Measurements from ENCODE around the gene RFX3.

DNA sequence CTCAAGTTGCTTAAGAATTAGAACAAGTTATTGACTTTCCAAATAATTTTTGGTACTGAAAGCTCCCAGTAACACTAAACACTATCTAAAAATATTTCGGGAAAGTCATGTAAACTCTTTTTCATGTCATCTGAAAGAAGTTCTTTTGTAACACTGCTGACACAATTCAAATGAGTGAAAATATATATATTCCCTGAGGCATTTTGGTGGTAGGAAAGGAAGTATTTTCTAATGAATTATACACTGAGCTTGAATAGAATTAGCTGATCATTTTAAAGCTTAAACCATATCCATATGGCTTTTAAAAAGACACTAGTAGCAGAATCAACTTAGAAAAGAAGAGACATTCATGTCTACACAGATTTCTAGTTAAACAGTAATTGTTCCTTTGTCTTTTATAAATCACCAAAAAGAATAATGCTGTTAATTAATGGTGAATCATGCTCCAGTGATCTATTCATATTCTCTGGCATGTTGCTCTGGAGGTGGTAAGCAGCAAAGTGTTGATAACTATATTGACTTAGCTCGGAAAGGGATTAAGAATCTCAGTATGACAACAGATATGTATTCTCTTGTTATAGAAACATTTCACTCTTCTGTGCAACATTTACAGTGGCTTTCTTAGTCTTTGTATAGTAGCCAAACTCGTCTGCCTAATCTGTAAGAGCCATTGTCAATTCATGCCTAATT lies 27.4 kb upstream of the RFX3 start:
- TF ChIP-seq, protein P1, sequence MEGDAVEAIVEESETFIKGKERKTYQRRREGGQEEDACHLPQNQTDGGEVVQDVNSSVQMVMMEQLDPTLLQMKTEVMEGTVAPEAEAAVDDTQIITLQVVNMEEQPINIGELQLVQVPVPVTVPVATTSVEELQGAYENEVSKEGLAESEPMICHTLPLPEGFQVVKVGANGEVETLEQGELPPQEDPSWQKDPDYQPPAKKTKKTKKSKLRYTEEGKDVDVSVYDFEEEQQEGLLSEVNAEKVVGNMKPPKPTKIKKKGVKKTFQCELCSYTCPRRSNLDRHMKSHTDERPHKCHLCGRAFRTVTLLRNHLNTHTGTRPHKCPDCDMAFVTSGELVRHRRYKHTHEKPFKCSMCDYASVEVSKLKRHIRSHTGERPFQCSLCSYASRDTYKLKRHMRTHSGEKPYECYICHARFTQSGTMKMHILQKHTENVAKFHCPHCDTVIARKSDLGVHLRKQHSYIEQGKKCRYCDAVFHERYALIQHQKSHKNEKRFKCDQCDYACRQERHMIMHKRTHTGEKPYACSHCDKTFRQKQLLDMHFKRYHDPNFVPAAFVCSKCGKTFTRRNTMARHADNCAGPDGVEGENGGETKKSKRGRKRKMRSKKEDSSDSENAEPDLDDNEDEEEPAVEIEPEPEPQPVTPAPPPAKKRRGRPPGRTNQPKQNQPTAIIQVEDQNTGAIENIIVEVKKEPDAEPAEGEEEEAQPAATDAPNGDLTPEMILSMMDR (IDR thresholded peaks at IDR 0.05; ENCODE audit: insufficient read depth, low read length), result no peak
- TF ChIP-seq, protein P2, sequence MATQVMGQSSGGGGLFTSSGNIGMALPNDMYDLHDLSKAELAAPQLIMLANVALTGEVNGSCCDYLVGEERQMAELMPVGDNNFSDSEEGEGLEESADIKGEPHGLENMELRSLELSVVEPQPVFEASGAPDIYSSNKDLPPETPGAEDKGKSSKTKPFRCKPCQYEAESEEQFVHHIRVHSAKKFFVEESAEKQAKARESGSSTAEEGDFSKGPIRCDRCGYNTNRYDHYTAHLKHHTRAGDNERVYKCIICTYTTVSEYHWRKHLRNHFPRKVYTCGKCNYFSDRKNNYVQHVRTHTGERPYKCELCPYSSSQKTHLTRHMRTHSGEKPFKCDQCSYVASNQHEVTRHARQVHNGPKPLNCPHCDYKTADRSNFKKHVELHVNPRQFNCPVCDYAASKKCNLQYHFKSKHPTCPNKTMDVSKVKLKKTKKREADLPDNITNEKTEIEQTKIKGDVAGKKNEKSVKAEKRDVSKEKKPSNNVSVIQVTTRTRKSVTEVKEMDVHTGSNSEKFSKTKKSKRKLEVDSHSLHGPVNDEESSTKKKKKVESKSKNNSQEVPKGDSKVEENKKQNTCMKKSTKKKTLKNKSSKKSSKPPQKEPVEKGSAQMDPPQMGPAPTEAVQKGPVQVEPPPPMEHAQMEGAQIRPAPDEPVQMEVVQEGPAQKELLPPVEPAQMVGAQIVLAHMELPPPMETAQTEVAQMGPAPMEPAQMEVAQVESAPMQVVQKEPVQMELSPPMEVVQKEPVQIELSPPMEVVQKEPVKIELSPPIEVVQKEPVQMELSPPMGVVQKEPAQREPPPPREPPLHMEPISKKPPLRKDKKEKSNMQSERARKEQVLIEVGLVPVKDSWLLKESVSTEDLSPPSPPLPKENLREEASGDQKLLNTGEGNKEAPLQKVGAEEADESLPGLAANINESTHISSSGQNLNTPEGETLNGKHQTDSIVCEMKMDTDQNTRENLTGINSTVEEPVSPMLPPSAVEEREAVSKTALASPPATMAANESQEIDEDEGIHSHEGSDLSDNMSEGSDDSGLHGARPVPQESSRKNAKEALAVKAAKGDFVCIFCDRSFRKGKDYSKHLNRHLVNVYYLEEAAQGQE (IDR thresholded peaks at IDR 0.05; ENCODE audit: insufficient replicate concordance, low read depth), result no peak
- TF ChIP-seq POLR2AphosphoS5 (IDR thresholded peaks at IDR 0.05; ENCODE audit: low read depth) (no peak), GABPA (IDR thresholded peaks at IDR 0.05; ENCODE audit: low read depth) (no peak)

Data from HL-60 (cell line).